GM12872 (cell line): ENCODE data around the gene ADARB2.

Experiments
- TF ChIP-seq, protein P1 (sequence below): IDR thresholded peaks from 3 replicates; pipeline ENCODE4 v1.5.1; 2011; ENCODE audit warnings: low read depth, mild to moderate bottlenecking, low read length, moderate library complexity; ENCODE audit not compliant: insufficient read depth

ADARB2 gene

DNA sequence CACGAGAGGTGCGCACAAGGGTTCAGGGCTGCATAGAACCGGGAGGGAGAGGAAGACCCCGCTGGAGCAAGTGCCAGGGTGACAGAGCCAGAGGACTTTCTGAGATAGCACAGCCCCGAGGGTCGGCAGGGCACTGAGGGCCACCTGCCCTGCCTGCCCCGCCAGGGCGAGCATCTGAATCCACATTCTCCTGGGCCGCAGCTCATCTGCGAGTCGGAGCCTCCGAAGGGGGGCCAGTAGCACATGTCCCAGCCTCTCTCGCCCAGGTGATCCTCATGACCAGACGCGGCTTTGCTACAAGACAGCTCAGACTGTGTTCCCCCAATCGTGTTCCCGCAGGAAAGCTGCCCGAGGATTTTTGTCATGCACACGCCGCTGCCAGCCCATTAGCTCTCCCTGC lies 71.2 kb downstream of the ADARB2 start:
- TF ChIP-seq, protein P1, sequence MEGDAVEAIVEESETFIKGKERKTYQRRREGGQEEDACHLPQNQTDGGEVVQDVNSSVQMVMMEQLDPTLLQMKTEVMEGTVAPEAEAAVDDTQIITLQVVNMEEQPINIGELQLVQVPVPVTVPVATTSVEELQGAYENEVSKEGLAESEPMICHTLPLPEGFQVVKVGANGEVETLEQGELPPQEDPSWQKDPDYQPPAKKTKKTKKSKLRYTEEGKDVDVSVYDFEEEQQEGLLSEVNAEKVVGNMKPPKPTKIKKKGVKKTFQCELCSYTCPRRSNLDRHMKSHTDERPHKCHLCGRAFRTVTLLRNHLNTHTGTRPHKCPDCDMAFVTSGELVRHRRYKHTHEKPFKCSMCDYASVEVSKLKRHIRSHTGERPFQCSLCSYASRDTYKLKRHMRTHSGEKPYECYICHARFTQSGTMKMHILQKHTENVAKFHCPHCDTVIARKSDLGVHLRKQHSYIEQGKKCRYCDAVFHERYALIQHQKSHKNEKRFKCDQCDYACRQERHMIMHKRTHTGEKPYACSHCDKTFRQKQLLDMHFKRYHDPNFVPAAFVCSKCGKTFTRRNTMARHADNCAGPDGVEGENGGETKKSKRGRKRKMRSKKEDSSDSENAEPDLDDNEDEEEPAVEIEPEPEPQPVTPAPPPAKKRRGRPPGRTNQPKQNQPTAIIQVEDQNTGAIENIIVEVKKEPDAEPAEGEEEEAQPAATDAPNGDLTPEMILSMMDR: no peak

DNA sequence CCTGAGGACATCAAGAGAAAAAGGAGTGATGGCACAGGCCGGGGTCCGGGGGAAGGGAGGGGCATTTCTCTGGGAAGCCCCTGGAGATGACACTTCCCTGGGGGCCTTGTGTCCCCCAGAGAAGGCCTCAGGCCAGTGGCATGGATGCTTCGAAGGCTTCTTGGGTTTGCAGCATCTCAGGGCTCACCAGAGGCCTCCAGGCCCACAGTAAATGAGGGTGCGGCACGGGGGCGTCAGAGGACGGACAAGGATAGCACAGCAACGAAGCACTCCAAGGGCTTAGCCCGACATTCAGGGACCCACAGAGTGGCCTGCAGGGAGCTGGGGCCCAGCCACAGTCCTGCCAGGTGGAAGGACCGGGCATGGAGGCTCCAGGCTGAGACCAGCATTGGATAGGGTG lies 71.6 kb downstream of the ADARB2 start:
- TF ChIP-seq, protein P1: no peak

- TF ChIP-seq, protein P1: no peak
Measured at GRCh38 chr10:1665021-1665661, 72.2 kb downstream of the ADARB2 start.

DNA sequence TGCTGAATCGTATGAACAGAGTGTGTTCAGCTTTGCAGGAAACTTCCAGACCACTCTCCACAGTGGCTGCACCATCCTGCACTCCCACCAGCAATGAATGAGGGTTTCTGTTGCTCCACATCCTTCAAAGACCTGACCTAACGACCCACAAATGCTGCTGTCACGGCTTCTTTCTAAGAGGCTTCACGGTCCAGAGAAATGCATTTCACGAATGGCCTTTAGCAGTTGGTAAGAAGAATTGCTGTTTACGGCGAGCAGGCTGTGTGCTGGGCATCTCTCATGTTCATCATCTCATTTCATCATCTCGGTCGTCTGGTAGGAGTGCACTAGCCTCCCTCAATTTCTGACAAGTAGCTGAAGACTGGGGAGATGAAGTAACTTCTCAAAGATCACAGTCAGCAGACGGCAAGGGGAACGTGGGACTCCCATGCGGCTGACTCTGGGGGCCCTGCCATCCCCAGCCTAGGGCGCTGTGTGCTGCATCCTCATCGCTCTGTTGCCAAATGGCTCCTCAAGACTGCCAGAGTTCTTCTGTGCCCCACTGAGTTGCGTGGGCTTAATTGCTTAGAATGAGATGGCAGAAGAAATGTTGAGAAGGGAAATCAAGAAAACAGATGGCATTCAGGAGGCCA lies 72.9 kb downstream of the ADARB2 start:
- TF ChIP-seq, protein P1: no peak

GRCh38 chr10:1663226-1663625 lies 74.1 kb downstream of the ADARB2 start:
- TF ChIP-seq, protein P1: no peak

- TF ChIP-seq, protein P1: no peak
Measured at GRCh38 chr10:1662438-1663025, 74.8 kb downstream of the ADARB2 start.

GRCh38 chr10:1661859-1662437 lies 75.4 kb downstream of the ADARB2 start:
- TF ChIP-seq, protein P1: no peak
